Trophoblast cell (in vitro differentiated cells and primary cell): ENCODE results near the gene ZFP82.

ENCODE experiments used
- DNase-seq, 2 donors: peaks; one replicate each; pipeline ENCODE4 v3.0.0-alpha.2; 2016
- H2AFZ ChIP-seq: 2 replicates; pipeline ENCODE4 v1.6.1; 2013; ENCODE audit warnings: low read length, moderate library complexity, mild to moderate bottlenecking; ENCODE audit not compliant: insufficient read depth, poor library complexity
- H2AK5ac ChIP-seq: 2 replicates; pipeline ENCODE4 v1.6.1; 2013; ENCODE audit warnings: mild to moderate bottlenecking, low read length
- H2BK120ac ChIP-seq: 2 replicates; pipeline ENCODE4 v1.6.1; 2013; ENCODE audit warnings: low read length, mild to moderate bottlenecking, moderate library complexity; ENCODE audit not compliant: insufficient read depth, poor library complexity
- H2BK12ac ChIP-seq: 2 replicates; pipeline ENCODE4 v1.6.1; 2013; ENCODE audit warnings: mild to moderate bottlenecking, low read length, moderate library complexity
- H2BK5ac ChIP-seq: 2 replicates; pipeline ENCODE4 v1.6.1; 2013; ENCODE audit warnings: low read length, low read depth, moderate library complexity, mild to moderate bottlenecking; ENCODE audit not compliant: poor library complexity
- H3K14ac ChIP-seq: 2 replicates; pipeline ENCODE4 v1.6.1; 2013; ENCODE audit warnings: mild to moderate bottlenecking, low read length
- H3K18ac ChIP-seq: 2 replicates; pipeline ENCODE4 v1.6.1; 2013; ENCODE audit warnings: mild to moderate bottlenecking, low read length
- H3K23ac ChIP-seq: 2 replicates; pipeline ENCODE4 v1.6.1; 2013; ENCODE audit warnings: low read length
- H3K27ac ChIP-seq: 2 replicates; pipeline ENCODE4 v1.5.1; 2013; ENCODE audit warnings: low read depth, mild to moderate bottlenecking, inconsistent platforms, low read length, moderate library complexity
- H3K27me3 ChIP-seq: 2 replicates; pipeline ENCODE4 v1.6.1; 2013; ENCODE audit warnings: inconsistent platforms, mild to moderate bottlenecking, low read length, moderate library complexity; ENCODE audit not compliant: insufficient read depth
- H3K36me3 ChIP-seq, 2 experiments: 1 replicate in 1 of 2; 2 replicates in 1 of 2; pipeline ENCODE4 v1.6.1; 2013; ENCODE audit warnings: low read length in 2 of 2, mild to moderate bottlenecking in 2 of 2, moderate library complexity in 1 of 2; ENCODE audit not compliant: insufficient read depth in 2 of 2, control insufficient read depth in 1 of 2
- H3K4ac ChIP-seq: 2 replicates; pipeline ENCODE4 v1.6.1; 2013; ENCODE audit warnings: low read depth, mild to moderate bottlenecking, low read length, moderate library complexity
- H3K4me1 ChIP-seq, 2 experiments: 1 replicate in 1 of 2; 2 replicates in 1 of 2; pipeline ENCODE4 v1.6.1; 2013; ENCODE audit warnings: low read length in 2 of 2, mild to moderate bottlenecking in 2 of 2, moderate library complexity in 1 of 2; ENCODE audit not compliant: insufficient read depth in 2 of 2, control insufficient read depth in 1 of 2
- H3K4me2 ChIP-seq: 2 replicates; pipeline ENCODE4 v1.6.1; 2013; ENCODE audit warnings: inconsistent platforms, mild to moderate bottlenecking, low read length, moderate library complexity
- H3K4me3 ChIP-seq: 2 replicates; pipeline ENCODE4 v1.5.1; 2013; ENCODE audit warnings: mild to moderate bottlenecking, low read depth, low read length, inconsistent platforms
- H3K79me1 ChIP-seq: one replicate; pipeline ENCODE4 v1.6.1; 2013; ENCODE audit warnings: low read length
- H3K79me2 ChIP-seq: 2 replicates; pipeline ENCODE4 v1.6.1; 2013; ENCODE audit warnings: low read length, mild to moderate bottlenecking; ENCODE audit not compliant: control insufficient read depth, insufficient read depth, poor library complexity
- H3K9ac ChIP-seq: 2 replicates; pipeline ENCODE4 v1.6.1; 2013; ENCODE audit warnings: mild to moderate bottlenecking, low read length
- H3K9me3 ChIP-seq: 2 replicates; pipeline ENCODE4 v1.6.1; 2013; ENCODE audit warnings: low read depth, mild to moderate bottlenecking, control low read depth, inconsistent platforms, low read length; ENCODE audit not compliant: insufficient read depth
- H4K12ac ChIP-seq: 2 replicates; pipeline ENCODE4 v1.6.1; 2013; ENCODE audit warnings: low read depth, mild to moderate bottlenecking, low read length, moderate library complexity
- H4K8ac ChIP-seq: 2 replicates; pipeline ENCODE4 v1.6.1; 2013; ENCODE audit warnings: low read depth, mild to moderate bottlenecking, low read length, moderate library complexity
- H4K91ac ChIP-seq: one replicate; pipeline ENCODE4 v1.6.1; 2013; ENCODE audit warnings: low read depth, mild to moderate bottlenecking, low read length, moderate library complexity
- WGBS: extraction: QIAGEN DNeasy Blood & Tissue Kit; methylation state at CpG from one replicate; pipeline ENCODE4 v1.1.7; 2013; ENCODE audit warnings: missing lambda C conversion rate; ENCODE audit not compliant: insufficient read length, insufficient coverage; ENCODE audit errors: extremely low coverage; 5-methylcytosine and 5-hydroxymethylcytosine counted together

Gene ZFP82

DNA sequence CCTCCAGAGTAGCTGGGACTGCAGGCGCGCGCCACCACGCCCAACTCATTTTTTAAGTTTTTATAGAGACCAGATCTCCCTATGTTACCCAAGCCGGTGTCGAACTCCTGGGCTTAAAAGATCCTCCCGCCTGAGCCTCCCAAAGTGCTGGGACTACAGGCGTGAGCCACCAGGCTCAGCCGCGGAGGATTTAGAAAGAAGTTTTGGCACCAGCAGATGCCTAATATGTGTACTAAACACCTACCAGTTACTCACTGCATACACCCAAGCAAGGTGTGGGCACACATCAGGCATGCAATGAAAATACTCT is 39.0 kb downstream of the ZFP82 start:
- Histone ChIP-seq H3K23ac (no peak overlapping the region), H3K79me2 (peaks cover 2% of the 10 kb centered on the region), H3K27me3 (no peaks in the 10 kb centered on the region)

GRCh38 chr19:36378625-36379509 is 39.6 kb downstream of the ZFP82 start, which contains the start of gene ZFP14:
Gene ZFP14, minus strand, starts transcription at chr19:36379201. Its CDS starts 11,309 bp downstream, at chr19:36367892.
- H3K4ac ChIP-seq: peak within 1 kb of the TSS; percentile 52
- peak within 1 kb of the TSS; percentile 64 for H2BK5ac ChIP-seq
- no peak within 1 kb of the TSS for H2AK5ac ChIP-seq
- peak within 1 kb of the TSS; percentile 91 for H2AFZ ChIP-seq
- peak within 1 kb of the TSS; percentile 90 for H4K8ac ChIP-seq
- H3K18ac ChIP-seq: peak within 1 kb of the TSS; percentile 89
- peaks cover 2% of the 10 kb centered on the region for H3K79me2 ChIP-seq
- peak within 1 kb of the TSS; percentile 71 for H4K91ac ChIP-seq
- no CpG with 5 or more reads among the region's 69 CpGs for WGBS
- peak; percentile 96 to 98 for DNase-seq
- peak within 1 kb of the TSS; percentile 84 for H4K12ac ChIP-seq
- H3K9ac ChIP-seq: peak within 1 kb of the TSS; percentile 72
- no peaks in the 10 kb centered on the region for H3K27me3 ChIP-seq
- peak within 1 kb of the TSS; percentile 85 for H3K14ac ChIP-seq
- H3K9me3 ChIP-seq: peaks cover 3% of the 10 kb centered on the region
- no peak within 1 kb of the TSS for H3K23ac ChIP-seq
- H3K27ac ChIP-seq: peak within 1 kb of the TSS; percentile 58
- no peaks in the 10 kb centered on the region for H3K4me1 ChIP-seq
- peak within 1 kb of the TSS; percentile 89 for H3K4me3 ChIP-seq
- H2BK120ac ChIP-seq: peak within 1 kb of the TSS; percentile 70
- peaks cover 7% of the 10 kb centered on the region for H3K79me1 ChIP-seq
- no peak within 1 kb of the TSS for H2BK12ac ChIP-seq
- peak within 1 kb of the TSS; percentile 60 for H3K4me2 ChIP-seq
- H3K36me3 ChIP-seq: no peaks in the 10 kb centered on the region

More for the DNA sequence above, 39.0 kb downstream of the ZFP82 start:
- no peak overlapping the region for H3K27ac ChIP-seq
- no peaks in the 10 kb centered on the region for H3K4me1 ChIP-seq
- H4K12ac ChIP-seq: peak overlapping the region; percentile 84
- peak overlapping the region; percentile 19 for H2BK120ac ChIP-seq
- no peak overlapping the region for H2AK5ac ChIP-seq
- no peak overlapping the region for H3K18ac ChIP-seq
- peak overlapping the region; percentile 47 for H2AFZ ChIP-seq
- no peak overlapping the region for H3K9ac ChIP-seq
- no CpG with 5 or more reads among the region's 10 CpGs for WGBS
- H3K4me2 ChIP-seq: peak overlapping the region; percentile 60
- no peak for DNase-seq
- peaks cover 7% of the 10 kb centered on the region for H3K79me1 ChIP-seq
- no peak overlapping the region for H2BK12ac ChIP-seq
- H4K8ac ChIP-seq: peak overlapping the region; percentile 90
- H3K4ac ChIP-seq: no peak overlapping the region
- peak overlapping the region; percentile 65 for H4K91ac ChIP-seq
- peaks cover 3% of the 10 kb centered on the region for H3K9me3 ChIP-seq
- H3K14ac ChIP-seq: peak overlapping the region; percentile 42
- peak overlapping the region; percentile 60 for H3K4me3 ChIP-seq
- no peak overlapping the region for H2BK5ac ChIP-seq
- H3K36me3 ChIP-seq: no peaks in the 10 kb centered on the region

GRCh38 chr19:36377541-36378178 is 40.8 kb downstream of the ZFP82 start:
- H3K18ac ChIP-seq: no peak overlapping the region
- no peak overlapping the region for H2BK5ac ChIP-seq
- no peak overlapping the region for H2AFZ ChIP-seq
- H3K79me2 ChIP-seq: peaks cover 2% of the 10 kb centered on the region
- peaks cover 3% of the 10 kb centered on the region for H3K9me3 ChIP-seq
- H3K79me1 ChIP-seq: peaks cover 7% of the 10 kb centered on the region
- no peak overlapping the region for H3K27ac ChIP-seq
- H3K36me3 ChIP-seq: no peaks in the 10 kb centered on the region
- H3K9ac ChIP-seq: no peak overlapping the region
- no peak overlapping the region for H4K91ac ChIP-seq
- peak overlapping the region; percentile 58 for H3K4me2 ChIP-seq
- H2BK12ac ChIP-seq: no peak overlapping the region
- no peak overlapping the region for H3K4me3 ChIP-seq
- WGBS: no CpG with 5 or more reads among the region's 10 CpGs
- no peak overlapping the region for H3K23ac ChIP-seq
- no peak overlapping the region for H4K8ac ChIP-seq
- no peak overlapping the region for H3K4ac ChIP-seq
- no peak overlapping the region for H4K12ac ChIP-seq
- no peak for DNase-seq
- H2BK120ac ChIP-seq: no peak overlapping the region
- H2AK5ac ChIP-seq: no peak overlapping the region
- no peaks in the 10 kb centered on the region for H3K4me1 ChIP-seq
- no peak overlapping the region for H3K14ac ChIP-seq
- no peaks in the 10 kb centered on the region for H3K27me3 ChIP-seq

DNA sequence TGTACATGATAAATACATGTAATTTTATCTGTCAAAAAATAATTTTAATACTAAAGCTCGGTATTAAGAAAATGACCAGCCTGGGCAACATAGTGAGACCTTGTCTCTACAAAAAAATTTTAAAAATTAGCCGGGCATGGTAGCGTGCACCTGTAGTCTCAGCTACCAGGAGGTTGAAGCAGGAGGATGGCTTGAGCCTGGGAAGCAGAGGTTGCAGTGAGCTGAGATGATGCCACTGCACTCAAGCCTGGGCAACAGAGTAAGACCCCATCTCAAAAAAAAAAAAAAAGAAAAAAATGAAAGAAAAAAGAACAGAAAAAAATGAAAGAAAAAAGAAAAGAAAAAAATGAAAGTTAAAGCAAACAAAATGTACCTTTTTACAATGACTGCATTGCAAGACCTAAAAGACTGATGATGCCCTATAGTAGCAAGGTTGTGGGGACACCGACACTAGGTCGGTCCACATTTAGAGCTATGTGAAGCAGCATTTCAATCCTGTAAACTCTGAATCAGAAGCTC is 44.7 kb downstream of the ZFP82 start:
- H3K79me1 ChIP-seq: peaks cover 2% of the 10 kb centered on the region
- H3K27ac ChIP-seq: no peak overlapping the region
- DNase-seq: no peak
- no peak overlapping the region for H2BK12ac ChIP-seq
- no peak overlapping the region for H4K91ac ChIP-seq
- no peaks in the 10 kb centered on the region for H3K9me3 ChIP-seq
- H4K8ac ChIP-seq: no peak overlapping the region
- H3K4ac ChIP-seq: no peak overlapping the region
- no peak overlapping the region for H2BK120ac ChIP-seq
- H3K36me3 ChIP-seq: no peaks in the 10 kb centered on the region
- no peaks in the 10 kb centered on the region for H3K4me1 ChIP-seq
- no peaks in the 10 kb centered on the region for H3K79me2 ChIP-seq
- H3K27me3 ChIP-seq: no peaks in the 10 kb centered on the region
- no peak overlapping the region for H2BK5ac ChIP-seq
- H4K12ac ChIP-seq: no peak overlapping the region
- H3K4me2 ChIP-seq: no peak overlapping the region
- no CpG with 5 or more reads among the region's 5 CpGs for WGBS
- no peak overlapping the region for H3K14ac ChIP-seq
- no peak overlapping the region for H3K9ac ChIP-seq
- H3K4me3 ChIP-seq: no peak overlapping the region
- no peak overlapping the region for H2AFZ ChIP-seq
- H3K23ac ChIP-seq: no peak overlapping the region
- H2AK5ac ChIP-seq: no peak overlapping the region
- no peak overlapping the region for H3K18ac ChIP-seq
